HEK293 (cell line): ENCODE data around the gene CRYBB2.

Experiments
- CTCF ChIA-PET: fragments of 350-600 bp; formaldehyde crosslinking; extraction: SDS; loops from one replicate; lab custom pipeline; 2021; ENCODE audit warnings: antibody characterized with exemption; lab: Yijun Ruan, JAX
- POLR2A ChIA-PET: fragments of 300-600 bp; formaldehyde crosslinking; extraction: SDS; loops from one replicate; lab custom pipeline; 2020; ENCODE audit warnings: antibody characterized with exemption, inconsistent platforms; lab: Yijun Ruan, JAX
- H3K27ac ChIP-seq: fragments of 200-500 bp; sonication (Bioruptor generic); 2 replicates; pipeline ENCODE4 v1.5.1; 2014; ENCODE audit warnings: low read depth, low read length, control low read depth, inconsistent platforms; ENCODE audit errors: extremely low read depth
- H3K36me3 ChIP-seq, 2 experiments: fragments of 200-500 bp in 1 of 2; sonication (Bioruptor generic) in 1 of 2; 1 replicate in 1 of 2; 2 replicates in 1 of 2; pipeline ENCODE4 v1.5.1; 2014 to 2017; ENCODE audit warnings: inconsistent platforms in 2 of 2, low read length in 2 of 2; ENCODE audit not compliant: control insufficient read depth in 2 of 2, insufficient read depth in 1 of 2
- H3K4me1 ChIP-seq: fragments of 200-500 bp; sonication (Bioruptor generic); 2 replicates; pipeline ENCODE4 v1.5.1; 2014; ENCODE audit warnings: mild to moderate bottlenecking, low read length, inconsistent platforms; ENCODE audit not compliant: control insufficient read depth, insufficient read depth
- H3K4me3 ChIP-seq: 2 replicates; pipeline ENCODE4 v1.5.1; 2011; ENCODE audit warnings: low read depth, mild to moderate bottlenecking, control low read depth, low read length, moderate library complexity
- H3K9me3 ChIP-seq: fragments of 200-500 bp; sonication (Bioruptor generic); 2 replicates; pipeline ENCODE4 v1.5.1; 2014; ENCODE audit warnings: low read depth, low read length, inconsistent platforms; ENCODE audit not compliant: control insufficient read depth, insufficient read depth
- PRDM1 ChIP-seq: fragments of 450-650 bp; formaldehyde crosslinking; IDR thresholded peaks from 2 replicates; pipeline ENCODE4; 2016; ENCODE audit warnings: missing biosample characterization, missing genetic modification characterization
- RBAK ChIP-seq: fragments of 450-650 bp; formaldehyde crosslinking; IDR thresholded peaks from 2 replicates; pipeline ENCODE4 v1.5.1; 2016; ENCODE audit warnings: missing biosample characterization, missing genetic modification characterization
- ZNF10 ChIP-seq: fragments of 450-650 bp; formaldehyde crosslinking; IDR thresholded peaks from 2 replicates; pipeline ENCODE4 v1.5.1; 2017; ENCODE audit warnings: missing biosample characterization, missing genetic modification characterization
- ZNF112 ChIP-seq: fragments of 450-650 bp; formaldehyde crosslinking; IDR thresholded peaks from 2 replicates; pipeline ENCODE4 v1.5.0; 2017; ENCODE audit warnings: missing biosample characterization, missing genetic modification characterization
- ZNF138 ChIP-seq: fragments of 450-650 bp; formaldehyde crosslinking; IDR thresholded peaks from 2 replicates; pipeline ENCODE4 v1.5.1; 2016; ENCODE audit warnings: missing biosample characterization, missing genetic modification characterization, borderline replicate concordance
- ZNF148 ChIP-seq: fragments of 450-650 bp; formaldehyde crosslinking; IDR thresholded peaks from 2 replicates; pipeline ENCODE4 v1.5.0; 2017; ENCODE audit warnings: missing biosample characterization, missing genetic modification characterization, borderline replicate concordance
- ZNF16 ChIP-seq: fragments of 450-650 bp; formaldehyde crosslinking; IDR thresholded peaks from 2 replicates; pipeline ENCODE4 v1.5.1; 2016; ENCODE audit warnings: low read depth, missing biosample characterization, missing genetic modification characterization
- ZNF2 ChIP-seq: fragments of 450-650 bp; formaldehyde crosslinking; IDR thresholded peaks from 2 replicates; pipeline ENCODE4 v1.5.1; 2016; ENCODE audit warnings: missing biosample characterization, missing genetic modification characterization
- ZNF202 ChIP-seq: fragments of 450-650 bp; formaldehyde crosslinking; IDR thresholded peaks from 2 replicates; pipeline ENCODE4 v1.5.1; 2016; ENCODE audit warnings: missing biosample characterization, missing genetic modification characterization, borderline replicate concordance
- ZNF366 ChIP-seq: fragments of 450-650 bp; formaldehyde crosslinking; conservative IDR thresholded peaks from 2 replicates; pipeline ENCODE4 v1.5.1; 2016; ENCODE audit warnings: missing biosample characterization, missing genetic modification characterization
- ZNF433 ChIP-seq: fragments of 450-650 bp; formaldehyde crosslinking; IDR thresholded peaks from 2 replicates; pipeline ENCODE4 v1.5.1; 2016; ENCODE audit warnings: missing biosample characterization, missing genetic modification characterization, low read depth
- ZNF48 ChIP-seq: fragments of 450-650 bp; formaldehyde crosslinking; IDR thresholded peaks from 2 replicates; pipeline ENCODE4 v1.5.1; 2016; ENCODE audit warnings: missing biosample characterization, missing genetic modification characterization
- ZNF510 ChIP-seq: fragments of 450-650 bp; formaldehyde crosslinking; IDR thresholded peaks from 2 replicates; pipeline ENCODE4 v1.5.1; 2018; ENCODE audit warnings: mild to moderate bottlenecking, missing genetic modification characterization, missing biosample characterization; ENCODE audit not compliant: insufficient replicate concordance
- ZNF529 ChIP-seq: fragments of 450-650 bp; formaldehyde crosslinking; IDR thresholded peaks from 2 replicates; pipeline ENCODE4 v1.5.1; 2017; ENCODE audit warnings: missing genetic modification characterization, missing biosample characterization; ENCODE audit not compliant: insufficient replicate concordance
- ZNF558 ChIP-seq: fragments of 450-650 bp; formaldehyde crosslinking; IDR thresholded peaks from 2 replicates; pipeline ENCODE4 v1.5.1; 2016; ENCODE audit warnings: missing biosample characterization, missing genetic modification characterization
- ZNF610 ChIP-seq: fragments of 450-650 bp; formaldehyde crosslinking; IDR thresholded peaks from 2 replicates; pipeline ENCODE4 v1.5.1; 2016; ENCODE audit warnings: missing biosample characterization, missing genetic modification characterization, borderline replicate concordance
- ZNF670 ChIP-seq: fragments of 450-650 bp; formaldehyde crosslinking; IDR thresholded peaks from 2 replicates; pipeline ENCODE4 v1.5.1; 2016; ENCODE audit warnings: missing biosample characterization, missing genetic modification characterization, low read depth
- ZNF677 ChIP-seq: fragments of 450-650 bp; IDR thresholded peaks from 2 replicates; pipeline ENCODE4 v1.5.0; 2018; ENCODE audit warnings: missing biosample characterization, mild to moderate bottlenecking, missing genetic modification characterization, moderate library complexity
- ZNF837 ChIP-seq: fragments of 450-650 bp; formaldehyde crosslinking; IDR thresholded peaks from 2 replicates; pipeline ENCODE4 v1.5.1; 2016; ENCODE audit warnings: missing biosample characterization, missing genetic modification characterization
- TF ChIP-seq, protein P1 (sequence below): fragments of 450-650 bp; formaldehyde crosslinking; IDR thresholded peaks from 2 replicates; pipeline ENCODE4 v1.5.1; 2016; ENCODE audit warnings: missing biosample characterization, missing genetic modification characterization
- TF ChIP-seq, protein P2 (sequence below): fragments of 450-650 bp; IDR thresholded peaks from 2 replicates; pipeline ENCODE4 v1.5.1; 2018; ENCODE audit warnings: missing biosample characterization, mild to moderate bottlenecking, missing genetic modification characterization

The CRYBB2 gene

GRCh38 chr22:25176799-25177198 lies 42.6 kb upstream of the CRYBB2 start:
- CTCF ChIA-PET: interaction anchor here (1.0 to 1.2 kb wide), 4 partner anchors 10 to 95 kb away, joined by 3 to 5 read pairs (median 3); no protein-coding TSS in a partner anchor
- TF ChIP-seq, protein P1, sequence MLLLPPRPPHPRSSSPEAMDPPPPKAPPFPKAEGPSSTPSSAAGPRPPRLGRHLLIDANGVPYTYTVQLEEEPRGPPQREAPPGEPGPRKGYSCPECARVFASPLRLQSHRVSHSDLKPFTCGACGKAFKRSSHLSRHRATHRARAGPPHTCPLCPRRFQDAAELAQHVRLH: no peak
- TF ChIP-seq RBAK (tag by site-specific recombination) (no peak), ZNF670 (tag by site-specific recombination) (no peak), ZNF138 (tag by site-specific recombination) (no peak), ZNF2 (no peak), ZNF558 (tag by site-specific recombination) (no peak), ZNF10 (tag by site-specific recombination) (no peak), ZNF610 (tag by site-specific recombination) (no peak), ZNF677 (tag by site-specific recombination) (no peak), PRDM1 (no peak), ZNF48 (tag by site-specific recombination) (no peak), ZNF366 (tag by site-specific recombination) (no peak)
- no peaks in the 10 kb centered on the region for H3K9me3 ChIP-seq
- H3K27ac ChIP-seq: no peak overlapping the region
- H3K4me1 ChIP-seq: no peaks in the 10 kb centered on the region
- POLR2A ChIA-PET: no interaction called here
- H3K4me3 ChIP-seq: no peak overlapping the region
- H3K36me3 ChIP-seq: peaks cover 0 to 68% of the 10 kb centered on the region in 2 experiments; a peak in 2 of 3 replicates

DNA sequence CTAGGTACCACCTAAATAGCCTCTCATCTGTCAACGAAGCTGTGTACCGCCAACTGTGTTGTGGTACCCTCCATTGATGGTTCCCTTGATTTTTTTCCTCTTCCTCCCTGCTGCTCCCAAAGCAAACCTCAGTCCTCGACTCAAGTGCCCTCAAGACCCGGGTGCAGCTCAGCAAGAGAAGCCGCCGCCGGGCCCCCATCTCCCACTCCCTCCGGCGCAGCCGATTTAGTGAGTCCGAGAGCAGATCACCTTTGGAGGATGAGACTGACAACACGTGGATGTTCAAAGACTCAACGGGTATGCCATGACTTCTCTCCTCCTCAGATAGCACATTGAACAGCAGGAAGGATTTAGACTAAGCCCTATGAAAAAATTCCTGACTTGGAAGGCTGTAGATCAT lies 42.2 kb upstream of the CRYBB2 start:
- no peak for TF ChIP-seq ZNF529
- TF ChIP-seq ZNF433 (tag by site-specific recombination): no peak
- no peak for TF ChIP-seq ZNF202
- no peak for TF ChIP-seq ZNF112 (tag by site-specific recombination)
- no peak for TF ChIP-seq ZNF510
- TF ChIP-seq ZNF148 (tag by site-specific recombination): no peak
- TF ChIP-seq ZNF837: no peak
- TF ChIP-seq, protein P2, sequence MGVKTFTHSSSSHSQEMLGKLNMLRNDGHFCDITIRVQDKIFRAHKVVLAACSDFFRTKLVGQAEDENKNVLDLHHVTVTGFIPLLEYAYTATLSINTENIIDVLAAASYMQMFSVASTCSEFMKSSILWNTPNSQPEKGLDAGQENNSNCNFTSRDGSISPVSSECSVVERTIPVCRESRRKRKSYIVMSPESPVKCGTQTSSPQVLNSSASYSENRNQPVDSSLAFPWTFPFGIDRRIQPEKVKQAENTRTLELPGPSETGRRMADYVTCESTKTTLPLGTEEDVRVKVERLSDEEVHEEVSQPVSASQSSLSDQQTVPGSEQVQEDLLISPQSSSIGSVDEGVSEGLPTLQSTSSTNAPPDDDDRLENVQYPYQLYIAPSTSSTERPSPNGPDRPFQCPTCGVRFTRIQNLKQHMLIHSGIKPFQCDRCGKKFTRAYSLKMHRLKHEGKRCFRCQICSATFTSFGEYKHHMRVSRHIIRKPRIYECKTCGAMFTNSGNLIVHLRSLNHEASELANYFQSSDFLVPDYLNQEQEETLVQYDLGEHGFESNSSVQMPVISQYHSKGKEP (tag by site-specific recombination): no peak
- TF ChIP-seq ZNF16 (tag by site-specific recombination): no peak
- no peak overlapping the region for H3K27ac ChIP-seq
- ChIA-PET POLR2A (no interaction called here), CTCF (interaction anchor here (1.0 to 1.2 kb wide), 3 partner anchors 10 to 96 kb away, joined by 3 to 5 read pairs (median 3); no protein-coding TSS in a partner anchor)
- no peak overlapping the region for H3K4me3 ChIP-seq
- H3K9me3 ChIP-seq: no peaks in the 10 kb centered on the region
- H3K4me1 ChIP-seq: no peaks in the 10 kb centered on the region
- peaks cover 0 to 65% of the 10 kb centered on the region in 2 experiments; a peak in 2 of 3 replicates for H3K36me3 ChIP-seq
